Coronary artery (tissue), 2 donors: ENCODE results near the gene AFF4.
"Not testable (repeated sequence)": the region's sequence is repeated elsewhere in the genome, so short reads cannot be mapped to it uniquely, and the experiment has no call there.

Source experiments
- DNase-seq: peaks from one replicate; pipeline ENCODE4 v3.0.0-alpha.2; 2017; ENCODE audit warnings: low spot score
- H3K27ac ChIP-seq, 2 donors: fragments of 200-600 bp; sonication (generic); one replicate each; pipeline ENCODE4 v1.5.1; 2016 to 2019
- H3K4me3 ChIP-seq: fragments of 200-600 bp; sonication (generic); 2 replicates; pipeline ENCODE4 v1.5.1; 2016; ENCODE audit warnings: mild to moderate bottlenecking, moderate library complexity
- CTCF ChIP-seq: fragments of 200-600 bp; sonication (generic); IDR thresholded peaks from one replicate; pipeline ENCODE4 v1.5.1; 2019; ENCODE audit warnings: antibody characterized with exemption

The AFF4 gene

DNA sequence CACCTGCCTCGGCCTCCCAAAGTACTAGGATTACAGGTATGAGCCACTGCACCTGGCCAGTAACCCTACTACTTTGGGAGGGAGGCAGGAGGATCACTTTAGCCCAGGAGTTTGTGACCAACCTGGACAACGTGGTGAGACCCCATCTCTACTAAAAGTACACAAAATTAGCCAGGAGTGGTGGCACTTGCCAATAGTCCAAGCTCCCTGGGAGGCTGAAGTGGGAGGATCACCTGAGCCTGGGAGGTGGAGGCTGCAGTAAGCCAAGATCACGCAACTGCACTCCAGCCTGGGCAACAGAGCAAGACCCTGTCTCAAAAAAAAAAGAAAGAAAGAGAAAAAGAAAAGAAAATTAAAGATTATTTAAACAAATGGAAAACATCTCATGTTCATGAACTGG lies 107.4 kb downstream of the AFF4 start:
- Histone ChIP-seq H3K27ac (no peak overlapping the region), H3K4me3 (no peak overlapping the region)
- TF ChIP-seq CTCF, result no peak
- no peak for DNase-seq

DNA sequence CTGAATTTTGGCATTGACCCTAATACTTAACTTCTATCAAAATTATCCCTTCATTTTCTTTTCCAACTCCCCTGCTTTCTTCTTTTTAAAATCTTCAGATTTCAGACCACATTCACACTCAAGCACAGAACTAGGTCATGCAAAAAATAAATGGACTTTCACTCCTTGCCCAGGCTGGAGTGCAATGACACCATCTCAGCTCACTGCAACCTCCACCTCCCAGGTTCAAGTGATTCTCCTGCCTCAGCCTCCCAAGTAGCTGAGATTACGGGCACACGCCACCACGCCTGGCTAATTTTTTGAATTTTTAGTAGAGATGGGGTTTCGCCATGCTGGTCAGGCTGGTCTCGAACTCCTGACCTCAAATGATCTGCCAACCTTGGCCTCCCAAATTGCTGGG lies 108.4 kb downstream of the AFF4 start:
- H3K27ac ChIP-seq, H3K4me3 ChIP-seq, DNase-seq: not testable (repeated sequence)

GRCh38 chr5:132854301-132854700 lies 109.1 kb downstream of the AFF4 start:
- no peak overlapping the region for H3K4me3 ChIP-seq
- H3K27ac ChIP-seq, result no peak overlapping the region
- no peak for DNase-seq
- no peak for TF ChIP-seq CTCF

DNA sequence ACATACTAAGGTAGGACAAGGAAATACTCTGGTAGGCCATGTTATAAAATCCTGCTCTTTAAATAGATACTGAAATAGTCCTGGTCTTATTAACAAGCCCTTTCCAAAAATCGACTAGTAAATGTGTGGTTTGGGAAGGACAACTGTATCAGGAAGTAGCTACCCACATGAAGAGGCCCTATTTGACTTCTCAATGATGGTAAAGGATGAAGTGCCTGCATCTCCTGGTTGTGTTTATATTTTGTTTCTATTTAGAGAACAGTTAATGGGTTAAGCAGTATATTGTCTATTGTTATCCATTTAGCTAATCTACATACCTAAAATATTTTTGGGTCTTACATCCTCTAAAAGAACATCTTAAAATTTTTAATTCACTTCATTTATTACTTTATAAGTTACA lies 109.6 kb downstream of the AFF4 start:
- Histone ChIP-seq H3K4me3 (no peak overlapping the region), H3K27ac (no peak overlapping the region)
- no peak for TF ChIP-seq CTCF
- DNase-seq, result no peak

DNA sequence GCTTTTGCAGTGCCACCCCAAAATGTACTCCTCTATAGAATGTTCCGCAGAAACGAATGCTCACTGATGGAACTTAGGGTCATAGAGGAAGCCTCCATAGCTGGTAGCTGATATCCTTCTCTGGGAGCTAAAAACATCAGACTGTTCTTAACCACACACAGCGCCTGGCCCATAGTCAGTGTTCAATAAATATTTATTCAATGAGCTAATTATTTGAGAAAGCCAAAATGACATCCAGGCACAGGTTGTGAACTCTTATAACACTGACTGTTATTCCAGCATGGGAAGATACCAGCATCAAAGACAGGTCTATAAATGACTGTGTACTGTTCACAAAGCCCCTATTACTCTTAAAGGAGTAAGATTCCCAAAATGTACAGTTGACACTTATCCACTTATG lies 110.1 kb downstream of the AFF4 start:
- no peak for TF ChIP-seq CTCF
- Histone ChIP-seq H3K4me3 (no peak overlapping the region), H3K27ac (no peak overlapping the region)
- no peak for DNase-seq

GRCh38 chr5:132850066-132850465 lies 113.4 kb downstream of the AFF4 start:
- no peak for DNase-seq
- no peak for TF ChIP-seq CTCF
- Histone ChIP-seq H3K27ac (no peak overlapping the region), H3K4me3 (no peak overlapping the region)

DNA sequence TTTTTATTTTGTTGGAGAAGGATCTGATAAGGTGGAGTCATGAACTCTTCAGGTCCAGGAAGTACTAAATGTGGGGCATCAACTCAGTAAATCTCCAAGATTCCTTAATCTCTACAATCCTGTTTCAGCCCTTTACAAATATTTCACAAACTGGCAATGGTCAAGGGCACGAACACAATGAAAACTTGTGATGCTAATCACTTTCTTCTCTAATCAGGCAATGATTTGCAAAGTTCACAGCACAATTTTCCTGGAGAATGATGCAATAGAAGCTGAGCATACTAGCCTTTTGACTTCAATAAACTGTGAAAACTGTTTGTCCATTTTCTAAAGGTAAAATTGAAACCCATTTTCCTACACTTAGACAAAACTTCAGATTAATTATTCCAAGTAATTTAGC lies 114.1 kb downstream of the AFF4 start:
- no peak for DNase-seq
- Histone ChIP-seq H3K27ac (no peak overlapping the region), H3K4me3 (no peak overlapping the region)
- TF ChIP-seq CTCF, result no peak

- Histone ChIP-seq H3K4me3 (no peak overlapping the region), H3K27ac (no peak overlapping the region)
- DNase-seq, result no peak
- TF ChIP-seq CTCF, result no peak
Measured at GRCh38 chr5:132848270-132848669, 115.2 kb downstream of the AFF4 start.
